NCI-H1105 treated with DMSO at 0.1 percent for 48 hours (cell line): ENCODE results near the gene UCKL1.

Source experiments
- DNase-seq: peaks from one replicate; lab custom pipeline; 2025; lab: John Stamatoyannopoulos, UW

The UCKL1 gene

DNA sequence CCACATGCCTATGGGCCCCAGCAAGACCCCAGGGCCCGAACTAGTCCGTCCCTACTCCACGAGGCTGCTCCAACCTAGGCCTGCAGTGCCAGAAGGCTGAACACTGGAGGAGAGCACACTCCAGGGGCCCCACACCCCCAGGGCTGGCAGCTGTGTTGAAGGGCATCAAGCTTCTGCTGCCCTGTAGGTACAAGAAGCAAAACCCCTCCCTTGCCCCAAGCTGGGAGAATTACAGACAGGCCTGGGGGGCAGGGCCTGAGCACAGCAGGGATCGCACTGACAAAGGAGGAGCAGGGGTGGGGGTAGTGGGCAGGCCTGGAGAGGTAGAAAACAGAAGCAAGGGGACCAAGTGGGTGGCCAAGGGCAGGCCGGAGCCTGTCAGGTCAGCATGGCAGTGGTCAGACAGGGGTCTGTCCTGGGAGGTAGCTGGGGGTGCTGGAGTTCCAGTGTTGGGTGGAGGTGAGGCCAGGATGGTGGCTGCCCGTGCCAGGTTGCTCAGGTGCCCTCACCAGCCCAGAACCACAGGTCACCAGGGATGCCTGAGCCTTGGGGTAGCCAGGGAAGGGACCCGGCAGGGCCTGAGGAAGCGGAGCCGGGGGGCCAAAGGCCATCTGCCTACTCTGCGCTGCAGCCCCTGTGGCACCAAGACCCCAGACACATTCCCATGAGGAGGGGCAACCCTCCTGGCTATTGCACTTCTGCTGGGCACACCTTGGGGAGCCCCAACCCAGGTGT is 2.9 kb upstream of the UCKL1 start:
- no peak for DNase-seq

DNA sequence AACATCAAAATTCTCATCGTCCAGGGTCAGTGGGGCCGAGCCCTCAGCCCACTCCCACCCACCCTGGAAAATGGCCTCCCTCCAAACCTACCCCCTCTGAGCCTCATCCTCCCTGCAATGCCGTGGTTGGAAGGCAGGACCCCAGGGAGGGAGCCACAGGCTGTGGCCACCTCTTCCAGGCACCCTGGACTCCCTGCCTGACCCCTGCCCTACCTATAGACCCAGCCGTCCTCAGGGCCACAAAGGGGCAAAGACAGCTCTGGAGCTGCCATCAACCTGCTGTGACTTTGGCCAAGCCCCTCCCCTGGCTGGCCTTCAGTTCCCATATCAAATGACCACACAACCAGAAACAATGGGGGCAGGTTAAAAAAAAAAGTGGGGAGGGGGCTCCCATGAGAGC is 2.3 kb upstream of the UCKL1 start:
- no peak for DNase-seq

DNA sequence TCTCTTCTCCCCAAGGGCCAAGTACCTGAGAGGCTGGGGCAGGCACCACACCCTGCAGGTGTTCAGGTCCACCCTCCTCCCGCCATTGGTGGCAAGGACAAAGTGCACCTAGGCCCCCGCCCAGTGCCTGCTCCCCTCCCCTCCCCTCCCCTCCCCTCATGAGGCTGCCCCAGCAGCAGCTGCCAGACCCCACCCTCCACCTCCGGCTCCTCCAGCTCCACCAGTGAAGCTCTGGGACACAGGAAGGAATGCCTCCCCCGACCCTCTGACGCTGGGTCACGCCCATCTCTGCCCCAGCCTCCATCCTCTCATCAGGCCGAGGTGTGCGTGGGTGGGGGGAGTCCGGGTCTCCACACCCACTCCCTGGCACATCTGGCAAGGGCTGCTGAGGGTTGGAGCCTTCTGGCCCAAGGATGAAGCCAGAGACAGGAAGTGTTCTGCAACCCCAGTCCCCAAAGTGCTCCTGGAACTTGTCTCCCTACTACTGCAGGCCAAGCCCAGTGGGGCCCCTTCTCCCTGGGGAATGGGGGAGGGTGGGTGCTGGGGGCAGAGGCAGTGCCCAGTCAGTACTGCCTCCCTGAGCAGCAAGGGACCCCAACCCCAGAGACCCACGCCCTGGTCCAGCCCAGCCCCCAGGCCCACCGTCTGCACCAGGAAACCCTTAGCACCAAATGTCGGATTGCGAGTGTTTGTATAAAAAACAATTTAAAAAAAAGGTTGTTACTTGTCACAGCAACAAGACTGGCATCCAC is 1.6 kb upstream of the UCKL1 start:
- peak; percentile 85 for DNase-seq

DNA sequence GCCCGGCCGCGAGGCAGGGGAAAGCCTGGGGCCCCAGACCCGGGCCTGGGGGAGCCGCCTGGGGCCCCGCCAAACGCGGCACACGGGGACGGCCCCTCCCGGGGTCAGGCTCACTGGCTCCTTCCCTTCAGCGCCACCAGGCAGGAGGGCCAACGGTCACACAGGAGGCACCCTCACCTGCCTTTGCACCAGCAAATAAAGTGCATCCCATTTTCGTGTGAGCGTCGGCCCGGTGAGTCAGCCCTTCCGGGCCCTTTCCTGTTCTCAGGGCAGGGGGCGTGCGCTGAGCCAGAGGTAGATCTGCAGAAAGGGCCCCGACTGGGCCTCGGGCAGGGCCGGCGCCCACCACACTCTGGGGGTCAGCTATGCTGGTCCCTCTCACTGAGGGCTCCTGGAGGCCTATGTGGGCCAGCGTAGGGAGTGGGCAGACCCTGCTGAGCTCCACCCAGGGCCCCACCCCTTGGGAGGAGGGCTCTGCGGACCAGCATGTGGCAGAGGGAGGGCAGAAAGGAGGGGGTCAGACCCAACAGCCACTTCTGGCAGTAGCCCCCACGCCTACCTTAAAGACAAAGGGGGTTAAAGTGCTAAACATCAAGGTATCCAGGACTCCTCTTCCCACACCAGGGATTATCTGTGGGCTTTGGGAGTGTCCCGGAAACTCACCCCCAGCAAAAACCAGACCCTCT is 931 bp upstream of the UCKL1 start:
- peak; percentile 85 for DNase-seq

DNA sequence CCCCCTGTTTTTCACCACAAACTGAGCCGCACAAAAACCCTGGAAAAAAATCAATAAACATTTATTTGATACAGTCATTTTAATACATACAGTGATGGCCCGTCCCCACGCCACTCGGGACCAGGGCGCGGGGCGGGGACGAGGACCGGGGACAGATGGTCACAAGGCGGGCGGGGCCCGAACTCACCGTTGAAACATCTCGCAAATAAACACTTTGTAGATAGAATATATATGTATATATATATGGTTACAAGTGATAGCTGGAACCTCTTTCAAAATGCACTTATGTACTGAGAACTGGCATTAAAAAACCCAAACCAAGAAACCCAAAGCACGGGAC is 418 bp upstream of the UCKL1 start:
- DNase-seq: no peak

DNA sequence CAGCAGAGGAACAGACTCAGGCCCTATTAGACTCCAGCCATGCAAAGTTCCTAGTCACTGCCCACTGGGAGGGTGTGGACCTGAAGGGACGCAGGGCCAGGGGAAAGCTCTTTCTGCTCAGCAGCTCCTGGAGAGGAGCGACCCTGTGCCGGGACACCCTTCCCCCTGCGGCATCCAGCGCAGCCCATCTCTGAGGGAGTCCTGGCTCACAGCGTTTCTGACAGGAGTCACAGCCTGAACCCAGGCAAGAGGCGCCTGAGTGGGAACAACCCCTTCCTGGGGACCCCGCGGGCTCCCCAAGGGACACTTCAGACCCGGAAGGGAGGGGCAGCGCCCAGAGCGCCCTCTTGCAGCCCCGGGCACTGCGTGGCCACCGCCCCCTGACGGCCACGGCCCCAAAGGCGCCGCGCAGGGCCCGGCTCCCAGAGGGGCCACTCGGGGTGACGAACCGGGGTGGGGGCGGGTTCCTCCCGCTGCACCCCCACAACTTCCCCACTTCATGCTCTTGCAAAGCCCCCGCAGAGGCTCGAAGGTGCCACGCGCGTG is 862 bp downstream of the UCKL1 start:
- no peak for DNase-seq

DNA sequence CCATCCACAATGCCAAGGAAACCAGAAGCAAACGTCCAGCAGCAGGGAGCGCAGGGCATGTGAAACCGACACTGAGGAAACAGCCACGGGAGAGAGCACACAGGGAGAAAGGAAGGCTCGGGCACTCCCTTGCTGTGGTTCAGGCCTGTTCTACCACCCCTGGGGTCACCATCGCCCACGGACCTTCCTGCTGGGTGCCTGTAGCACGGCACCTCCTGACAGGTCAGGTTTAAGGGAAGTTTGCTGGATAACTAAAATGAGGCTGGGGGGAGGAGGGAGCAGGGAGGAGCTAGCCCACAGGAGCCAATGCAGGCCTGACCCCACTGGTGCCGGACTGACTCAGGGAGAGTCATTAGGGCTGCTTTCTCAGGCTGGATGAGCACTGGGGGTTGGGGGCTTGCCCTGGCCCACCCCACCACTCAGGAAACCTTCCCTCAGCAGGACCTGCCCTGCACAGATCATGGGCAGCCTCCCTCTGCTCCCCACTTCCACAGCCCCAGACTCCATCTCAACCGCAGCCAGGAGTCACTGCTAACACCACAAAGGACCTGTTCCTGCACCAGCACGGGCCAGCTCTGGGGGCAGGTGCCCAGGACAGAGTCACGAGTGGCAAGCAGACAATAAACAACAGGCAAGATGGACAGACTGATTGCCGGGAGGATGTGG is 2.3 kb downstream of the UCKL1 start:
- no peak for DNase-seq

DNA sequence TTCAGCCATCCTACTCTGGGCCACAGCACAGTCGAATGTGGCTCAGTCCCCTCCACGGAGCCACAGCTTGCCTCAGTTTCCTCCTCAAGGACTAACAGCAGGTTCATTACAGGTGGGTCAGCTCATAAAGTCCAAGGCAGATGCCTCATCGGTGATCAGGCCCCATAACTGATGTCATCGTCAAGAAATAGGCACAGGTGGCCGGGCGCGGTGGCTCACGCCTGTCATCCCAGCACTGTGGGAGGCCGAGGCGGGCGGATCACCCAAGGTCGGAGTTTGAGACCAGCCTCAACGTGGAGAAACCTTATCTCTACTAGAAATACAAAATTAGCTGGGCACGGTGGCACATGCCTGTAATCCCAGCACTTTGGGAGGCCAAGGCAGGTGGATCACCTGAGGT is 3.4 kb downstream of the UCKL1 start:
- no peak for DNase-seq

DNA sequence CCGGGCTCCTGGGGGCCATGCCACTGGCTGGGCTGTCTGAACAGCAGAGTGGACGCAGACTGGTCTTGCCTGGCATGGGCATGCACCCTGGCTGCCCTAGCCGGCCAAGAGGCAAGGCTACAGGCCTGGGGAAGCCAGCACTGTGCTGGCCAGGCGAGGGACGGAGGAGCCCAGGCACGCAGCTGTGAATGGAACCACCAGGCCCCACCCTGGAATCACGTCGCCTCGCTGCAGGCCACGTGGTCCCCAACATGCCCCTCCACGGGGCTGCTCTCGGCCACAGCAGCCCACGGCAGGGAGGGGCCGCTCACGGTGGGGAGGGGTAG is 4.0 kb downstream of the UCKL1 start:
- no peak for DNase-seq

DNA sequence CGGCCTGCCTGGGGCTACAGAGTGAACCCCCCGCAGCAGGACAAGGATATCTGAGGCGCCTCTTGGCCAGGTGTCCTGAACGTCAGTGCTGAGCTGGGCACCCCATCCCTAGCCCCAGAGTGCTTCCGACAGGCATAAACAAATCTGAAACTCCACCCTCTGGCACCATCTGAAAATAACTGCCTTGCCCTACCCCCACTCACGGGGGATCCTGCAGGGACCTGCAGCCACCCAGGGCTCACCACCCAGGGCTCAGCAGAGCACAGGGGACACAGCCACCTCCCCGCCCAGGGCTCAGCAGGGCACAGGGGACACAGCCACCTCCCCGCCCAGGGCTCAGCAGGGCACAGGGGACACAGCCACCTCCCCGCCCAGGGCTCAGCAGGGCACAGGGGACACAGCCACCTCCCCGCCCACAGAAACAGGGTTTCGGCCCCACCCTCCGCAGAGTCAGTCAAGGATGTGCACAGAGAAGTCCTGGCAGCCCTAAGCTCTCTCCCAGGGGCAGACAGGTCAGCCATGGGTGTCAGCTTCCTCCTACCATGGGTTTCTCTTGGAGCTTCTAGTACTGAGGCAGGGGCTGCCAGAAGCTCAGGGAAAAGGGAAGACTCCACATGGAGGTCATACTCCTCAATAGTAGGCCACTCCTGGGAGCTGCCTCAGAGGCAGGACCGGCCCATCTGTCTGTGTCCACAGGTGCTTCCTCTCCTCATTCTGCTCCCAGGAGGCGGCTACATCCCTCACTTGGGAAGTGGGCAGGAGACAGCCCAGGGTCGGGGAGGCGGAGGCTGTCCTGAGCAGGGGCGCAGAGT is 4.6 kb downstream of the UCKL1 start:
- no peak for DNase-seq

DNA sequence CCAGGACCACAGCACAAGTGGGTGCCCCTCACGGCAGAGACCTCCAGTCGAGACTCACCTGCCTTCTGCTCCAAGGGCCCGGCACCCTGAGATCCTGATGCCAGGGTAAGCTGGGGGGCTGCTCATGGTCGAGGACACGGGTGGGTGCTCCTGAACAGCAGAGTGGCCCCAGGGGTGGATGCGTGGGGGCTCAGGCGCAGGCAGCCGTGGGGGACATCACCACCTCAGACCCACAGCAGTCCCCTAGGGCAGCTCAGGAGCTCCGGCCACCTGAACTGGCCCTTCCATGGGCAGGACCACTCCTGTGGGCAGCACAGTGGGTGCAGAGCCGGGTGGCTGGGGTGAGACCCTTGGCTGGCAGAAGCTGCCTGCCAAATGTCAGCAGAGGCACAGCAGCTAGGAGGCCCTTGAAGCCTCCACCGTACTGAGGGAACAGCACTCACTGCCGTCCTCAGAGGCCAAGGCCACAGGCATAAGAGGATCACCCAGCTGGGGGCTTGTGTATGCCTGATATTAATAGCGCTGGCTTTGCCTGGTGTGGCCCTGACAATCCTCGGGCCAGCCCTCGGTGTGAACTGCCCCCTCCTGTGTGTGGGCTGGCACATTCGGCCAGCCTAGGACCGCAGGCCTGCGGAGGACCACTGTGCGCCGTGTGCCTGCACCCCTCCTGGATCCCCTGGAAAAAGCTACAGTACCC is 5.4 kb downstream of the UCKL1 start:
- DNase-seq: no peak

DNA sequence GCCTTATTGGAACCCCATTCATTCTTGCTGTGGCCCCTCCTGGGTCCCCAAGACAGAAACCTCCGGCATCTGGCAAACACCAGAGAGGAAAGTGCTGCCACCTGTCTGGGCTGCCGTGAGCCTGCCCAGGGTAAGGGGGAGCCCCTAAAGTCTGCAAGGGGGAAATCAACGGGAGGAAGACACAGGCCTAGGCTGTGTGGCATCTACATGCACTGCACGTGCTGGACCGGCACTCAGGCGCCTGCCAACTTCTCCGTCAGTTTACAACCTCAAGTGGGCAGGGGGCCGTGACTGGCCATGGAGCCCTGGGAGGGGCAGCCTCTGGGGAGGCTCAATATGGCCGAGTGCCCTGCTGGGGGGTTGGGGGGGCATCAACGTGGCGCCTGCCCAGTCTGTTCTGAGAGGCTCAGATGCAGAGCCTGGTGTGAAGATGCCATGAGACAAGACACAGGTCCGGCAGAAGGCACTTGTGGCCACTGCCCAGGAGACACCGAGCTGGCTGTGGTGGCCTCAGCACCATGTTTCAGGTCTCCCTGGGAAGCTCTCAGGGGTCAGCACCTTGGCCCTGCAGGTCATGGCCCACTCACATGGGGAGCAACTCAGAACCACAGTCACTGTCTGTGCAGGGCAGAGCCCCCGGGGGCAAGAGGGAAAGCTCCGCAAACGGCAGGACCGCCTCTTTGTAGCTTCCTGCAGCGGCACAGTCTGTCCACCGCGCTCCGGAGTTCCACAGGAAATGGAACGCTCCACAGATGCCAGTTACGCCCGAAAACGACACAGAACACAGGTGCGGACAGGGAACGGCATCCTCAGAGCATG is 8.4 kb downstream of the UCKL1 start:
- DNase-seq: no peak

DNA sequence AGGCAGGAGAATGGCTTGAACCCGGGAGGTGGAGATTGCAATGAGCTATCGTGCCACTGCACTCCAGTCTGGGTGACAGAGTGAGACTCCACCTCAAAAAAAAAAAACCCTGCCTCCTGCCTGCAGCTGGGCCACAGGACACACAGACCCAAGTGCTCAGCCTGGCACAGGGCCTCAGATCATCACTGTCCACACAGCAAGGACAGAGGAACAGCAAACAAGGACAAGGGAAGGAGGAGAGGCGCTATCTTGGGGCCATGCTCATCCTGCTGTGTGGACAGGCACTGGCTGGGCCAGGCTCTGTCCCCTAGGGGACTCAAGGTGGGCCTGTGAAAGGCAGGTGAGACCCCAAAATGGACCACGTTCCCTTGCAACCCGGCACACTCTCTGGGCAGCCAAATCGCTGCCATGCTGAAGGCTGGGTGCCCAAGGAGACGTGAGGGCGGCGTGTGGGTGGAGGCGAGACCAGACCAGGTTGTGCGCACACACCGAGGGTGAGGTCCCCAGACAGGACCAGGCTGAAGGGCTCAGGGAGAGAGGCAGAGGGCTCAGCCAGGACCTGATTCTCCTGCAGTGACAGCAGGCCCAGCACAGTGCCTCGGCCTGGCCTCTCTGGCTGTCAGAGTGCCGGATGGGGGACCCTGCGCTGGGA is 9.1 kb downstream of the UCKL1 start:
- no peak for DNase-seq

DNA sequence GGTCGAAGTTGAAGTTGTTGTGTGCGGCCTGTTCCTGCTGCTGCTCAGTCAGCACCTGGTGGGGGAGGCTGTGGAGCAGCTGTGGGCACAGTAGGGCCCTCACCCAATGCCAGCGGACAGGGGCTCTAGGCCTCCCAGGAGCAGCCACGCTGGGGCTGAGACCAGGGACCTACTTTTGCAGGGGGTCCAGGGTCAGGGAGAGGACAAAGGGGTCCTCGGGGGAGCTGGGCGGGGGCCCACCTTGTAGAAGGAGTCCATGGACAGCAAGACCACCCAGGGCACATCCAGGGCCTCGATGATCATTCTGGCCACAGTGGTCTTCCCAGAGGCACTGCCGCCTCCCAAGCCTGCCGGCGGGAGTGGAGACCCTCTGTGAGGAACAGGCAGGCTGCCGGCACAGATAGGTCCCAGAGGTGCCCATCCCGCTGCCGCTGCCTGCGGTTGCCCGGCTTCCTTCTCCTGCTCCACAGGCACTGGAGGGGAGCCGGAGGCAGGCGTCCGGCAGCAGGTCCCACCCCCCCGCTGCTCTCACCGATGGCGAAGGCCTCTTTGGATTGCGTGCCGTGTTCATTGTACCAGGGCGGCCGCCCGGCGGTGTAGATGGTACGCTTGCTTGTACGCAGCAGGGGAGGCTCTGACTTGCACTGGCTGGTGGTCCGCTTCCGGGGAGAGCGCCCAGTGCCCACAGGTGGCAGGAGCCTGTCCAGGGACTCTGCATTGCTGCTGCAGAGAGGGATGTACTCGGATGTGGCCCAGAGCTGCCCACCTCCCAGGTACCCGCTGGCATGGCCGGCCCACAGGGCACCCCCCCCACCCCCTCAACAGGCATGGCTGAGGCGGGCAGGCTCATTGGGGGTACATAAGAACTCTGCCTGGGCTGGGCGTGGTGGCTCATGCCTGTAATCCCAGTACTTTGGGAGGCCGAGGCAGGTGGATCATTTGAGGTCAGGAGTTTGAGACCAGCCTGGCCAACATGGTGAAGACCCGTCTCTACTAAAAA is 10.0 kb downstream of the UCKL1 start:
- DNase-seq: no peak

DNA sequence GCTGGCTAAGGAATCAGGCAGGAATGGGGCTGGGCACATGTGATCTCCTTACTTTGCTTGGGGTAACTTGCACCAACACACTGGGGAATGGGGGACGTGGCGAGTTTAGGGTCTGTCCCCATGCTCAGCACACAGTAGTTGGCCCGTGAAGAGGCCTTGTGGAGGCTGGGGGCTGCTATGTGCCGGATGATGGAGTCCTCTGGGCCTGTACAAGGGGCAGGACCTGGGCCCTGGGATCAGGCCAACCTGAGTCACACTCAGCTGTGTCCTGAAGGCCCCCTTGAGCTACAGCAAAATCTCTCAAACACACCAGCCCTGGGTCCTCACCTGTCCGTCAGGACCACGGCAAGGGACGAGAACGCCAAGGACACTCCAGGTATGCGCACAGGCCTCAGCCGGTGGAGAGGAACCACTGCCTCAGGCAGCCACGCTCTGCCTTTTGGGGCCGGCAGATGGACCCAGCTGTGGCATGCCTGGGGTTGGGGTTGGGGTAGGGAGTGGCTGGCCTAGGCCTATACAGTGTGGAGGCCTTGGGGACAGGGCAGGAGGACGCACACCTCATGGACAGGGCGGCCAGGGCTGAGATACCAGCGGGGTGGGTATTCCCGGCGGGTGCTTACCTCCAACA is 11.1 kb downstream of the UCKL1 start:
- no peak for DNase-seq

DNA sequence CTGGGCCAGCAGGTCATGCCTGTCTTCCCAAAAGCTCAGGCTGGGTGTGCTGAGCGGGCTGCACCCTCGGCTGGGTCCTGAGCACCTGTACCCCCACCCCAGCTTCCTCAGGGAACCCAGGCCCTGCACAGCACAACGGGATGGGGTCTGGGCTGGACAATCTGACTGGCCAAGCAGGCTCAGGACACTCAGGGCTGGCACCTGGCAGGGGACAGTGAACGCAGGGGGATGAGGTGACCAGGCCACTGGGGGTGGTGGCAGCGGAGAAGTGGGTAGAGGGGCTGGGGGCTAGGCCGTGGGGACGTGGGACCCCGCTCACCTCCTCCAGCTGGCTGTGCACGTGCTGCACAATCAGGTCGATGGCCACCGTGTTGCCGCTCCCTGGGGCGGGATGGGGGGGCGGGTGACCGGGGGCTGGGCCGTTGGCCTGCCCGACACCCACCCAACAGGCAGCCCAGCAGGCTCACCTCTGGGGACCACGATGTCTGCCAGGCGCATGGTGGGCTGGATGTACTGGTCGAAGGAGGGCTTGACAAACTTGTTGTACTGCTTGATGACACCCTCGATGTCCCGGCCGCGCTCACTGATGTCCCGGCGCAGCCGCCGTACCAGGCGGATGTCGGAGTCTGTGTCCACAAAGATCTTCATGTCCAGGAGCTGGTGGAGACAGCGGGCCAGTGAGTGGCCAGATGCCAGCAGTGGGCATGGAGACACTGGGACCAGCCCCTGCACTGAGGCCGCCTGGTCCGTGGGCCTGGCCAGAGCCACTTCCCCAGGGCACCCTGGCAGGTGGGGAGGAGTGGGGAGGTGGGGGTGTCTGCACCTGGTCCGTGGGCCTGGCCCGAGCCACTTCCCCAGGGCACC is 11.9 kb downstream of the UCKL1 start:
- DNase-seq: no peak

DNA sequence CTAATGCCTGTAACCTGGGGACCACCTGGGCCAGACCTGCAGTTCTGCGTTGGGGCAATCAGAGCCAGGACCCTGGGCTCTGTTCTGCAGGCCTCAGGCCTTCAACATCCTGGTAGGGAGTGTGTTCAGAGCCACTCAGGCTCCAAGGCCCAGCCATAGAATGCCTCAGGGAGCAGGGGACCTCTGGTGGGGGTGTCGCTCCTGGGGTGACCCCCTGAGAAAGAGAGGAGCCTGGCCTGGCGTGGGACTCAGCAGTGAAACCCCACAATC is 12.5 kb downstream of the UCKL1 start:
- no peak for DNase-seq
